Keratinocyte (primary cell): ENCODE results near the gene CDK13. TPM values are rescaled to one million over a fixed set of nuclear protein-coding genes. Genes with fewer than 3 reads are reported as not detected.

Source experiments
- DNase-seq: peaks from one replicate; pipeline ENCODE4 v3.0.0-alpha.2; 2011; ENCODE audit warnings: low read depth, missing footprints, low spot score
- FAIRE-seq: peaks from 2 replicates; lab custom pipeline; 2011; peaks lifted over from hg19 to GRCh38; lab: Jason Lieb, UNC
- H2AFZ ChIP-seq: 2 replicates; pipeline ENCODE4 v1.6.0; 2012; ENCODE audit warnings: low read length, control low read depth, inconsistent platforms; ENCODE audit not compliant: control insufficient read depth
- H3K27ac ChIP-seq: 2 replicates; pipeline ENCODE4 v1.5.1; 2011; ENCODE audit warnings: low read length; ENCODE audit not compliant: control insufficient read depth, insufficient read depth
- H3K27me3 ChIP-seq: 3 replicates; pipeline ENCODE4 v1.6.0; 2011; ENCODE audit warnings: low read length; ENCODE audit not compliant: control insufficient read depth, insufficient read depth; ENCODE audit errors: extremely low read depth
- H3K36me3 ChIP-seq, 2 experiments: 2 replicates in 1 of 2; 3 replicates in 1 of 2; pipeline ENCODE4 v1.5.1; 2011; ENCODE audit warnings: low read length in 2 of 2, mild to moderate bottlenecking in 1 of 2; ENCODE audit not compliant: control insufficient read depth in 2 of 2, insufficient read depth in 2 of 2; ENCODE audit errors: extremely low read depth in 1 of 2
- H3K4me1 ChIP-seq: 3 replicates; pipeline ENCODE4 v1.5.1; 2011; ENCODE audit warnings: low read length; ENCODE audit not compliant: control insufficient read depth, insufficient read depth; ENCODE audit errors: extremely low read depth
- H3K4me2 ChIP-seq: 3 replicates; pipeline ENCODE4 v1.6.0; 2011; ENCODE audit warnings: low read depth, low read length; ENCODE audit not compliant: control insufficient read depth, insufficient read depth; ENCODE audit errors: extremely low read depth
- H3K4me3 ChIP-seq, 3 experiments: fragments of 200-600 bp in 1 of 3; sonication (generic) in 1 of 3; 2 replicates in 2 of 3; 3 replicates in 1 of 3; pipeline ENCODE4 v1.5.1; 2011 to 2016; ENCODE audit warnings: low read length in 3 of 3, mild to moderate bottlenecking in 3 of 3, control low read depth in 2 of 3, inconsistent platforms in 1 of 3, low read depth in 1 of 3, mixed read lengths in 1 of 3, mixed run types in 1 of 3, moderate library complexity in 1 of 3; ENCODE audit not compliant: control insufficient read depth in 2 of 3, insufficient read depth in 2 of 3; ENCODE audit errors: extremely low read depth in 1 of 3
- H3K79me2 ChIP-seq: 2 replicates; pipeline ENCODE4 v1.6.0; 2012; ENCODE audit warnings: low read length; ENCODE audit not compliant: control insufficient read depth, insufficient read depth
- H3K9ac ChIP-seq: 3 replicates; pipeline ENCODE4 v1.6.0; 2011; ENCODE audit warnings: low read length; ENCODE audit not compliant: control insufficient read depth, insufficient read depth; ENCODE audit errors: extremely low read depth
- H3K9me1 ChIP-seq: 3 replicates; pipeline ENCODE4 v1.6.0; 2011; ENCODE audit warnings: low read length; ENCODE audit not compliant: control insufficient read depth, insufficient read depth; ENCODE audit errors: extremely low read depth
- H3K9me3 ChIP-seq: 2 replicates; pipeline ENCODE4 v1.5.1; 2012; ENCODE audit warnings: low read depth, low read length; ENCODE audit not compliant: control insufficient read depth
- H4K20me1 ChIP-seq: 3 replicates; pipeline ENCODE4 v1.6.0; 2011; ENCODE audit warnings: low read length; ENCODE audit not compliant: control insufficient read depth, insufficient read depth; ENCODE audit errors: extremely low read depth
- CTCF ChIP-seq, 3 experiments: IDR thresholded peaks in 1 of 3; conservative IDR thresholded peaks in 1 of 3; optimal IDR thresholded peaks in 1 of 3; 2 replicates in 2 of 3; 3 replicates in 1 of 3; pipeline versions ENCODE3 to v1.5.1; 2011; ENCODE audit warnings: low read length in 3 of 3, mild to moderate bottlenecking in 3 of 3, moderate library complexity in 2 of 3, control low read depth in 1 of 3, inconsistent platforms in 1 of 3; ENCODE audit not compliant: insufficient read depth in 2 of 3; ENCODE audit errors: extremely low read depth in 1 of 3
- EZH2 ChIP-seq: IDR thresholded peaks from one replicate; pipeline ENCODE4 v1.6.1; 2012; ENCODE audit warnings: inconsistent platforms, mild to moderate bottlenecking, low read length, moderate library complexity
- dilution Hi-C: fragments of 300-500 bp; cut with MboI; formaldehyde crosslinking; loops from one replicate; pipeline ENCODE4 v1.7.0; 2020; ENCODE audit warnings: low sequenced_read_pairs; ENCODE audit not compliant: extremely low pct_ligation_motif_present
- polyA plus RNA-seq, 5 experiments: library from polyadenylated mRNA; depleted of rRNA in 3 of 5; stranded (reverse) in 3 of 5; stranded (forward) in 1 of 5; unstranded in 1 of 5; fragments of >200 nt; gene quantifications; 1 replicate in 1 of 5; 2 replicates in 3 of 5; 3 replicates in 1 of 5; pipeline versions ENCODE4 v1.2.1 to v1.2.3, GENCODE V29; 2011 to 2012; ENCODE audit warnings: missing spikeins in 2 of 5, low read depth in 1 of 5, low replicate concordance in 1 of 5

CDK13 gene
- polyA plus RNA-seq, 1 donor (not counting 4 experiments of a cell fraction or from before 2014, with no cell fraction given), result 25.4 TPM

DNA sequence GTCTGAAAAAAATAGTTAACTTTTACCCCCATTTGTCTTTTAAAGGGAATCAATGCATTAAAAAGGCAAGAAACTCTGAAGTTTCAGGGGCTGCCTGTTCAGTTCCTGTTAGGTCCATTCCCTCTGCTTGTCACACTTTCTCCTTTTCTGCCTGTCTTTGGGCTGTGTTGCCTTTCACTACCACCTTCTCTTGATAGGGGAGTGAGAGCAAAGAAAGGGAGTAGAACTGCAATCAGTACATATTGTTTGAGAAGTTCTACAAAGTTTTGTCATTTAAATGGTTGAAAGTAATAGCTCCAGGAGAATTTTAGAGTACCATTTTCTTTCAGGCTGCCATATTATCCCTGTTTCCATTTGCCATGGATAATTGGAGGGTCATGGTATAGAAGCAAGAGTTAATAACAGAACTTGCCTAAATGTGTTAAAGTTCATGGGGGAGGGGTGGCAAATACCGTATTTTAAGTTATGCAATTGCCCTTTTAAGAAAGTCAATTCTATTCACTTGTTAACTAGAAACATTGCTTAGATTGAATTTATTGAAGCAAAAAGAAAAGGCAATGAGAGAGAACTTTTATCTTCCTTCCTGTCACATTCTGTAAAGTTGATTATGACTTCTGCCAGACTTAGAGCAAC is 145.8 kb downstream of the CDK13 start:
- Histone ChIP-seq H3K9me1 (no peaks in the 10 kb centered on the region), H3K79me2 (no peaks in the 10 kb centered on the region), H3K4me3 (no peak overlapping the region), H3K4me1 (no peaks in the 10 kb centered on the region), H3K27me3 (no peaks in the 10 kb centered on the region), H3K4me2 (no peak overlapping the region), H3K27ac (no peak overlapping the region), H3K36me3 (peaks cover 8 to 14% of the 10 kb centered on the region in 2 experiments), H2AFZ (no peak overlapping the region), H3K9ac (no peak overlapping the region), H3K9me3 (no peaks in the 10 kb centered on the region), H4K20me1 (no peaks in the 10 kb centered on the region)
- FAIRE-seq, result no peak
- TF ChIP-seq CTCF (optimal IDR thresholded peaks at IDR 0.05 in 1 of 3, IDR thresholded peaks at IDR 0.05 in 1 of 3, conservative IDR thresholded peaks at IDR 0.05 in 1 of 3; ENCODE audit: extremely low read depth in 1 of 3, insufficient read depth in 2 of 3, low read length in 3 of 3), result no peak
- no peak for TF ChIP-seq EZH2
- DNase-seq, result no peak
- dilution Hi-C loops, result no loop called here

GRCh38 chr7:40097728-40098127 is 147.7 kb downstream of the CDK13 start:
- dilution Hi-C loops, result no loop called here
- no peaks in the 10 kb centered on the region for H4K20me1 ChIP-seq
- no peak overlapping the region for H2AFZ ChIP-seq
- H3K9me1 ChIP-seq, result no peaks in the 10 kb centered on the region
- no peak for DNase-seq
- H3K4me3 ChIP-seq, result no peak overlapping the region
- no peak overlapping the region for H3K27ac ChIP-seq
- H3K36me3 ChIP-seq, result peaks cover 8 to 11% of the 10 kb centered on the region in 2 experiments
- H3K4me2 ChIP-seq, result no peak overlapping the region
- TF ChIP-seq EZH2 (no peak), CTCF (optimal IDR thresholded peaks at IDR 0.05 in 1 of 3, IDR thresholded peaks at IDR 0.05 in 1 of 3, conservative IDR thresholded peaks at IDR 0.05 in 1 of 3; ENCODE audit: extremely low read depth in 1 of 3, insufficient read depth in 2 of 3, low read length in 3 of 3) (no peak)
- no peaks in the 10 kb centered on the region for H3K9me3 ChIP-seq
- H3K4me1 ChIP-seq, result no peaks in the 10 kb centered on the region
- no peaks in the 10 kb centered on the region for H3K27me3 ChIP-seq
- no peak overlapping the region for H3K9ac ChIP-seq
- no peak for FAIRE-seq
- no peaks in the 10 kb centered on the region for H3K79me2 ChIP-seq
